Osteocyte (in vitro differentiated cells): ENCODE data around the gene TJP3. TPM values are rescaled to one million over a fixed set of nuclear protein-coding genes. Genes with fewer than 3 reads are reported as not detected.
A peak's percentile ranks its signal among the peaks of the same experiment; 100 is the strongest.
"Not testable (repeated sequence)": the region's sequence is repeated elsewhere in the genome, so short reads cannot be mapped to it uniquely, and the experiment has no call there.

Experiments used
- DNase-seq: peaks from one replicate; pipeline ENCODE4 v3.0.0; 2021; ENCODE audit warnings: mixed read lengths; ENCODE audit not compliant: unreplicated experiment; ENCODE audit errors: extremely low spot score
- H3K27ac Mint-ChIP-seq: one replicate; pipeline ENCODE4 v1.8.0; 2021; ENCODE audit warnings: mild to moderate bottlenecking, mixed read lengths; ENCODE audit not compliant: unreplicated experiment
- H3K27me3 Mint-ChIP-seq: one replicate; pipeline ENCODE4 v1.8.0; 2021; ENCODE audit warnings: mixed read lengths; ENCODE audit not compliant: unreplicated experiment
- H3K36me3 Mint-ChIP-seq: one replicate; pipeline ENCODE4 v1.8.0; 2021; ENCODE audit warnings: mixed read lengths; ENCODE audit not compliant: unreplicated experiment
- H3K4me1 Mint-ChIP-seq: one replicate; pipeline ENCODE4 v1.8.0; 2021; ENCODE audit warnings: mixed read lengths; ENCODE audit not compliant: unreplicated experiment
- H3K4me3 Mint-ChIP-seq: one replicate; pipeline ENCODE4 v1.8.0; 2021; ENCODE audit warnings: mild to moderate bottlenecking, moderate library complexity, mixed read lengths; ENCODE audit not compliant: unreplicated experiment
- H3K9me3 Mint-ChIP-seq: one replicate; pipeline ENCODE4 v1.8.0; 2021; ENCODE audit warnings: mixed read lengths; ENCODE audit not compliant: unreplicated experiment
- CTCF ChIP-seq: fragments of 200-600 bp; sonication (generic); IDR thresholded peaks from 2 replicates; pipeline ENCODE4 v1.5.0; 2021; ENCODE audit warnings: antibody characterized with exemption, mild to moderate bottlenecking, moderate library complexity
- total RNA-seq: library from RNA; stranded (reverse); gene quantifications from 2 replicates; pipeline ENCODE4 v1.2.1, GENCODE V29; 2021

Gene TJP3
- total RNA-seq, 1 donor from 2014 or later, result not detected

GRCh38 chr19:3661284-3662238 is 46.6 kb upstream of the TJP3 start:
- DNase-seq, result no peak
- no peak overlapping the region for H3K4me3 Mint-ChIP-seq
- H3K27ac Mint-ChIP-seq, result no peak overlapping the region
- no peak for TF ChIP-seq CTCF
- H3K9me3 Mint-ChIP-seq, result no peaks in the 10 kb centered on the region
- H3K27me3 Mint-ChIP-seq, result no peaks in the 10 kb centered on the region
- peaks cover 3% of the 10 kb centered on the region for H3K4me1 Mint-ChIP-seq
- peaks cover 24% of the 10 kb centered on the region for H3K36me3 Mint-ChIP-seq

GRCh38 chr19:3663838-3664237 is 44.3 kb upstream of the TJP3 start:
- peaks cover 14% of the 10 kb centered on the region for H3K4me1 Mint-ChIP-seq
- TF ChIP-seq CTCF, result no peak
- no peak overlapping the region for H3K4me3 Mint-ChIP-seq
- no peak for DNase-seq
- no peaks in the 10 kb centered on the region for H3K9me3 Mint-ChIP-seq
- H3K36me3 Mint-ChIP-seq, result peaks cover 16% of the 10 kb centered on the region
- H3K27me3 Mint-ChIP-seq, result no peaks in the 10 kb centered on the region
- H3K27ac Mint-ChIP-seq, result no peak overlapping the region

GRCh38 chr19:3664879-3665642 is 43.1 kb upstream of the TJP3 start:
- Mint-ChIP-seq H3K4me3 (no peak overlapping the region), H3K27ac (no peak overlapping the region), H3K4me1 (peaks cover 26% of the 10 kb centered on the region), H3K9me3 (no peaks in the 10 kb centered on the region), H3K36me3 (peaks cover 16% of the 10 kb centered on the region), H3K27me3 (no peaks in the 10 kb centered on the region)
- no peak for TF ChIP-seq CTCF
- DNase-seq, result no peak

GRCh38 chr19:3665681-3666544 is 42.3 kb upstream of the TJP3 start:
- Mint-ChIP-seq H3K27ac (no peak overlapping the region), H3K4me3 (no peak overlapping the region), H3K9me3 (no peaks in the 10 kb centered on the region), H3K36me3 (peaks cover 12% of the 10 kb centered on the region), H3K4me1 (peaks cover 35% of the 10 kb centered on the region), H3K27me3 (no peaks in the 10 kb centered on the region)
- peak; percentile 92 for DNase-seq
- peak; percentile 94 for TF ChIP-seq CTCF

GRCh38 chr19:3666545-3666856 is 41.7 kb upstream of the TJP3 start:
- Mint-ChIP-seq H3K27ac (peak overlapping the region; percentile 6), H3K4me1 (peaks cover 40% of the 10 kb centered on the region)
- DNase-seq, H3K9me3 Mint-ChIP-seq, H3K36me3 Mint-ChIP-seq, H3K4me3 Mint-ChIP-seq, H3K27me3 Mint-ChIP-seq: not testable (repeated sequence)
